ENCODE data around the gene SFI1.

SFI1 gene

DNA sequence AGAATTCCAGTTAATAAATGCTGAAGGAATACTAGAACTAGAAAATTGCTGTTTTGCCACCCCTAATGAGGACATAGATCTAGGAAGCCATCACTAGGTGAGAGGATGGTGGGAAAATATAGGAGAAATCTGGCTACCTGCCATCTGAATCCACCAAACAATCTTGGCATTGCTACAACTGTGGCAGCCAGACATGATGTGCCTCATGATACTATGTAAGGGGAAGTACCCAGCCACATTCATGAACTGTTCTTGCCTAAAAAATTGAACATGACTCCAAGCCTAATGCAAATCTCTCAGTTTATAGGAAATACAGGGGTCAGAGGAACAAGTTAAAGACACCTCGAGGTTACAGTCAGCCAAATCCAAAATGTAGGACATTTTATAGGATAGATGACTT is 72.8 kb downstream of the SFI1 start:
- H3K27ac ChIP-seq (ENCODE audit: low read depth, low read length, severe bottlenecking), result no peak overlapping the region
- no peak overlapping the region for H3K4me3 ChIP-seq (ENCODE audit: extremely low read depth, insufficient read depth, low read length, poor library complexity, severe bottlenecking)
- no peaks in the 10 kb centered on the region for H3K4me1 ChIP-seq (ENCODE audit: control insufficient read depth, insufficient read depth, low read length, poor library complexity, severe bottlenecking)
- H3K36me3 ChIP-seq (ENCODE audit: control insufficient read depth, insufficient read depth, low read length), result no peaks in the 10 kb centered on the region
- 90 to 91% methylated on average over 1 of the region's 1 CpG for WGBS, 2 experiments (ENCODE audit: insufficient coverage in 2 of 2)
- no peaks in the 10 kb centered on the region for H3K9me3 ChIP-seq (ENCODE audit: control insufficient read depth, low read length)

DNA sequence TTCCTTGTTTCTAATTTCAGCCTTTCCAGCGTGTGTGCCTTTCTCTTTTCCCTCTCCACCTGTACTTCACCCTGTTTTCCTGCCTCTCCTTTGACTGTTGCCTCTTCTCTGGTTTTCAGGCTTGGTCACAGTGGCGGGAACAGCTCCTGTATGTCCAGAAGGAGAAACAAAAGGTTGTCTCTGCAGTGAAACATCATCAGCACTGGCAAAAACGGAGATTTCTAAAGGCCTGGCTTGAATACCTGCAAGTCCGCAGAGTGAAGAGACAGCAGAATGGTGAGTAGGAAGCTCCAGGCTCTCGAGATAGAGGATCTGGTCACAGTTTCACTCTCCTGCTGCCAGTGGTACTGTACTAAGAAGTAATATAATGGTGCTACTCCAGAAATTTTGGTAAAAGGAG is 76.6 kb downstream of the SFI1 start:
- Histone ChIP-seq H3K4me3 (ENCODE audit: extremely low read depth, insufficient read depth, low read length, poor library complexity, severe bottlenecking) (no peak overlapping the region), H3K36me3 (ENCODE audit: control insufficient read depth, insufficient read depth, low read length) (peaks cover 3% of the 10 kb centered on the region), H3K9me3 (ENCODE audit: control insufficient read depth, low read length) (no peaks in the 10 kb centered on the region), H3K4me1 (ENCODE audit: control insufficient read depth, insufficient read depth, low read length, poor library complexity, severe bottlenecking) (no peaks in the 10 kb centered on the region), H3K27ac (ENCODE audit: low read depth, low read length, severe bottlenecking) (no peak overlapping the region)
- 88 to 100% methylated on average over 3 to 5 of the region's 5 CpGs for WGBS, 2 experiments (ENCODE audit: insufficient coverage in 2 of 2)

DNA sequence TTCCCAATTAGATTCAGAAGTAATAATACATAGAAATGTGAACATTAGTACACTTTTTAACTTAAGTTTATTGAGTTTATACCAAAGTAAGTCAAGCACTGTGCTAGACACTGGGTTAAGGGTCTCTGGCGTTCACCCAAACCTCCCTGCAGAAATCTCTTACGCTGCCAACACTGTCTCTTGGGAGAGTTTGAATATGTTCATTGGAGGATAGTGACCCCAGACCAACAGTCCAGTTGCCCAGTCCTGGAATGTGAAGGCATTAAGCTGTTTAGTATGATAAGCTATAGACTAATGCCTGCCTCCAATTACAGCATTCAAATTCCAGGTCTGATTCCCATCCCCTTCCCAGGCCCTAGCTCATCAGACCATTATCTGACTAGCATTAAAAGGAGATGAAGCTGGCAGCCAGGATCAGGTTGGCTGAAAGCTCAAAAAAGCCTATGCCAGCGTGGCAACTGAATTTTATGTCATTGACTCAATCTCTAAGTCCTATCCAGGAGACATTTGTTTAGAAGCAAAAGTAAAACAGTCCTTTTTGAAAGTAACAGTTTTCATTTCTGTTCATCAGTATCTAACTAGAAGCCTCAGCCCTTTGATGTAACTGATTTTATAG is 77.8 kb downstream of the SFI1 start:
- no CpG with 5 or more reads among the region's 3 CpGs for WGBS, 2 experiments (ENCODE audit: insufficient coverage in 2 of 2)
- no peaks in the 10 kb centered on the region for H3K4me1 ChIP-seq (ENCODE audit: control insufficient read depth, insufficient read depth, low read length, poor library complexity, severe bottlenecking)
- H3K4me3 ChIP-seq (ENCODE audit: extremely low read depth, insufficient read depth, low read length, poor library complexity, severe bottlenecking), result no peak overlapping the region
- H3K9me3 ChIP-seq (ENCODE audit: control insufficient read depth, low read length), result no peaks in the 10 kb centered on the region
- H3K36me3 ChIP-seq (ENCODE audit: control insufficient read depth, insufficient read depth, low read length), result peaks cover 8% of the 10 kb centered on the region
- H3K27ac ChIP-seq (ENCODE audit: low read depth, low read length, severe bottlenecking), result no peak overlapping the region

DNA sequence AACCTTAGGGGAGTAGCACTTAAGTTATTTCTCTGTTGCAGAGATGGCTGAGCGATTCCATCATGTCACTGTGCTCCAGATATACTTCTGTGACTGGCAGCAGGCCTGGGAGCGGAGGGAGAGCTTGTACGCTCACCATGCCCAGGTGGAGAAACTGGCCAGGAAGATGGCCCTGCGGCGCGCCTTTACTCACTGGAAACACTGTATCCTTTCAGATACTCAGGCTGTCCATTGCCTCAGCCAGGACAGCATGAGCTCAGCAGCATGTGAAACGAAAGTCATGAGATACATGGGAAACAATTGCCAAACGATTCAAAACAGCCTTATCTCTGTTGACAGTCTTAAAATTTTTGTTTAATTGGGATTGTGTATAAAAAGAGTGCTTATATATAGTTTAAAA is 78.9 kb downstream of the SFI1 start:
- Histone ChIP-seq H3K4me3 (ENCODE audit: extremely low read depth, insufficient read depth, low read length, poor library complexity, severe bottlenecking) (no peak overlapping the region), H3K4me1 (ENCODE audit: control insufficient read depth, insufficient read depth, low read length, poor library complexity, severe bottlenecking) (no peaks in the 10 kb centered on the region), H3K27ac (ENCODE audit: low read depth, low read length, severe bottlenecking) (no peak overlapping the region), H3K36me3 (ENCODE audit: control insufficient read depth, insufficient read depth, low read length) (peaks cover 8% of the 10 kb centered on the region), H3K9me3 (ENCODE audit: control insufficient read depth, low read length) (no peaks in the 10 kb centered on the region)
- WGBS, 2 experiments (ENCODE audit: insufficient coverage in 2 of 2), result 95 to 100% methylated on average over 6 of the region's 8 CpGs

DNA sequence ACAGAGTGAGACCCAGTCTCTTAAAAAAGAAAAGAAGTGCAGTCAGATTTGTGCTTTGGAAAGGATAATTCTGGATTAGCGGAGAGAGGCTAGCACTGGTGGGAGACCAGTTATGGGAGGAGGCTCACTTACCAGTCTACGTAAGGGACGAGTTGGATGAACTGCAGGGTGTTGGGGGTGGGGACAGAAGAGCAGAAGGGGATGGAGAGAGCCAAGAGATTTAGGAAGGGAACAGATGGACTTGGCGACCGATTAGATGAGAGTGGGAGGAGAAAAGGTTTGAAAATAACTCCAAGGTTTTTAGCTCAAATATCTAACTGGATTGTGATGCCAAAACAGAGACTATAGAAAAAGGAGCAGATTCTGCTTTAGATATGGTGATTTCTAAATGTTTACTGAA is 81.4 kb downstream of the SFI1 start:
- H3K4me3 ChIP-seq (ENCODE audit: extremely low read depth, insufficient read depth, low read length, poor library complexity, severe bottlenecking), result no peak overlapping the region
- WGBS, 2 experiments (ENCODE audit: insufficient coverage in 2 of 2), result 94 to 99% methylated on average over 5 of the region's 5 CpGs

DNA sequence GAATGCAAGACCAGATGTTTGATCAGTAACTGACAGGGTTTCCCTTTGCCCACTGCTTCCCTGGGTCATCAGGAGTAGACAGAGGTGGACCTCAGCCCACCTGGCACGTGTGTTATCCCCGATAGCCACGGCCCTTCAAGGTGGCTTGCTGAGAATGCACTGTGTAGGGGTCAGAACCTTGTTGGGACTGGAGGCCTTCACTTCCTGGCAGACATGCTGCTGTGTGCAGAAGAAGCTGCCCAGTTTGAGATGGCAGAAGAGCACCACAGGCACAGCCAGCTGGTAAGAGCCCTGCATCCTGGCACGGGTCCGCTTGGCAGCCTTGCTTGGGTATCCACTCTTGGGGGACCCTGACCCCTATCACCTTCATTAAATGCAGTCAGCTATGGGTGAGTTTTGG is 81.8 kb downstream of the SFI1 start:
- Histone ChIP-seq H3K27ac (ENCODE audit: low read depth, low read length, severe bottlenecking) (no peak overlapping the region), H3K4me3 (ENCODE audit: extremely low read depth, insufficient read depth, low read length, poor library complexity, severe bottlenecking) (no peak overlapping the region), H3K9me3 (ENCODE audit: control insufficient read depth, low read length) (no peaks in the 10 kb centered on the region), H3K4me1 (ENCODE audit: control insufficient read depth, insufficient read depth, low read length, poor library complexity, severe bottlenecking) (no peaks in the 10 kb centered on the region), H3K36me3 (ENCODE audit: control insufficient read depth, insufficient read depth, low read length) (peaks cover 8% of the 10 kb centered on the region)
- 84 to 100% methylated on average over 2 to 3 of the region's 5 CpGs for WGBS, 2 experiments (ENCODE audit: insufficient coverage in 2 of 2)

More for the DNA sequence above, 81.4 kb downstream of the SFI1 start:
- Histone ChIP-seq H3K27ac (ENCODE audit: low read depth, low read length, severe bottlenecking) (no peak overlapping the region), H3K9me3 (ENCODE audit: control insufficient read depth, low read length) (no peaks in the 10 kb centered on the region), H3K36me3 (ENCODE audit: control insufficient read depth, insufficient read depth, low read length) (peaks cover 8% of the 10 kb centered on the region), H3K4me1 (ENCODE audit: control insufficient read depth, insufficient read depth, low read length, poor library complexity, severe bottlenecking) (no peaks in the 10 kb centered on the region)

DNA sequence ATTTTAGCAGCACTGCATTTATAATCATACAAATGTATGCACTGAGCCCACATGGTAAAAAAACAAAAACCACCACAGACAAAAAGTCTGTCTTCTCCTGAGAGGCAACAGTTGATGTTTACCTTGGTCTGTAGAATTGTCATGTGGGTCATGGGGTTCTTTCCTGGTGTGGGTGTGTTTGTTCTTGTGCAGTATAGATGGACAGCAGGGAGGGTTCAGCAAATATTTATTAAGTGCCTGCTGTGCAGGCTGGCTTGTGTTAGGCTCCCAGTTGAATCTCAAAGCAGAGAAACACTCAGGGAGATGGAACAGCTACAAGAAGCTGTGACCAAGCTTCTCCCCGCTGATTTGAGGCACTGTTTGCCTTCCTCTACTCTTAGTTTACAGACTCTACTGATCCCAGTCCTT is 83.5 kb downstream of the SFI1 start:
- peaks cover 14% of the 10 kb centered on the region for H3K4me1 ChIP-seq (ENCODE audit: control insufficient read depth, insufficient read depth, low read length, poor library complexity, severe bottlenecking)
- no peak overlapping the region for H3K4me3 ChIP-seq (ENCODE audit: extremely low read depth, insufficient read depth, low read length, poor library complexity, severe bottlenecking)
- no peaks in the 10 kb centered on the region for H3K9me3 ChIP-seq (ENCODE audit: control insufficient read depth, low read length)
- 81 to 91% methylated on average over 1 of the region's 1 CpG for WGBS, 2 experiments (ENCODE audit: insufficient coverage in 2 of 2)
- H3K36me3 ChIP-seq (ENCODE audit: control insufficient read depth, insufficient read depth, low read length), result peaks cover 8% of the 10 kb centered on the region
- no peak overlapping the region for H3K27ac ChIP-seq (ENCODE audit: low read depth, low read length, severe bottlenecking)

DNA sequence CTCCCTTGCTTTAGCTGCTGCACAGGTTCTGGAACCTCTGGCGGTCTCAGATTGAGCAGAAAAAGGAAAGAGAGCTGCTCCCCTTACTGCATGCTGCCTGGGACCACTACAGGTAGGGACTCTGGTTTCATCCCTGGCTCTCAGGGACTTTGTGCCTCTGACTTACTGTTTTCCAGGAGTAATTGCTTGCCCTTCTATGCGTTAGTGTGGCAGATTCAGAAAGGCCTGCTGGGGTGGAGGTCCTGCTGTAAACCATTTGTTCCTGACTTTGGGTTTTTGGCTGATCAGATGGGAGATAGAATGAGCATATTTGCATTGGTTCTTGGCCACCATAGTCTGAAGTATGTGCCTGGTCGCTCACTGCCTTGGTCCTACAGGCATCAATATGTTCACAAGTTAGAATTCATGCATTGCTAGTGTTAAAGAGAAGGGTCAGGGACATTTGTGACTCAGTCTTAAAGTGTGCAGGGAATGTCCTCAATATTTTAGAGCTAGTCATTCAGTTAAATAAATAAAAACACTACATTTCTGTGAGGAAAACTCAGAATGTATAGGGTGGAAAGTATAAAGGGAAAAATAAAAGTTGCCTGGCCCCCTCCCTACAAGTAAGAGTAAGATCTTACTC is 87.6 kb downstream of the SFI1 start:
- Histone ChIP-seq H3K36me3 (ENCODE audit: control insufficient read depth, insufficient read depth, low read length) (peaks cover 21% of the 10 kb centered on the region), H3K4me1 (ENCODE audit: control insufficient read depth, insufficient read depth, low read length, poor library complexity, severe bottlenecking) (peaks cover 26% of the 10 kb centered on the region), H3K4me3 (ENCODE audit: extremely low read depth, insufficient read depth, low read length, poor library complexity, severe bottlenecking) (no peak overlapping the region), H3K27ac (ENCODE audit: low read depth, low read length, severe bottlenecking) (peak overlapping the region; percentile 59), H3K9me3 (ENCODE audit: control insufficient read depth, low read length) (no peaks in the 10 kb centered on the region)
- WGBS, 2 experiments (ENCODE audit: insufficient coverage in 2 of 2), result 88 to 96% methylated on average over 3 of the region's 3 CpGs

DNA sequence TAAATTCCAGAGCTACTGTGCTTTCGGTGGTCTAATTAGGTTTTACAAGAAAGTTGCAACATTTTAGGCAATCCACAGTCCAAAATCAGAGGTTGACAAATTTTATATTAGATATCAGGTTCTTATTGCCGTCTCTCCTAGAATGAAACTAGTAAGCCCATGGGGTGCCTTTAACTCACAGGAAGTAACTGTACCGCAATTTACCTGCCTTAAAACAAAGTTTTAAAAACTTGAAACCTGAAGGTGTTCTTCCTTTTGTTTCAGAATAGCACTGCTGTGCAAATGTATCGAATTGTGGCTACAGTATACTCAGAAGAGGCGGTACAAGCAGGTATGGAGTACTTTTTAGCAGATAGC is 88.4 kb downstream of the SFI1 start:
- H3K4me3 ChIP-seq (ENCODE audit: extremely low read depth, insufficient read depth, low read length, poor library complexity, severe bottlenecking), result no peak overlapping the region
- 100% methylated on average over 3 to 4 of the region's 5 CpGs for WGBS, 2 experiments (ENCODE audit: insufficient coverage in 2 of 2)
- H3K4me1 ChIP-seq (ENCODE audit: control insufficient read depth, insufficient read depth, low read length, poor library complexity, severe bottlenecking), result peaks cover 26% of the 10 kb centered on the region
- H3K36me3 ChIP-seq (ENCODE audit: control insufficient read depth, insufficient read depth, low read length), result peaks cover 24% of the 10 kb centered on the region
- H3K9me3 ChIP-seq (ENCODE audit: control insufficient read depth, low read length), result no peaks in the 10 kb centered on the region
- peak overlapping the region; percentile 59 for H3K27ac ChIP-seq (ENCODE audit: low read depth, low read length, severe bottlenecking)

DNA sequence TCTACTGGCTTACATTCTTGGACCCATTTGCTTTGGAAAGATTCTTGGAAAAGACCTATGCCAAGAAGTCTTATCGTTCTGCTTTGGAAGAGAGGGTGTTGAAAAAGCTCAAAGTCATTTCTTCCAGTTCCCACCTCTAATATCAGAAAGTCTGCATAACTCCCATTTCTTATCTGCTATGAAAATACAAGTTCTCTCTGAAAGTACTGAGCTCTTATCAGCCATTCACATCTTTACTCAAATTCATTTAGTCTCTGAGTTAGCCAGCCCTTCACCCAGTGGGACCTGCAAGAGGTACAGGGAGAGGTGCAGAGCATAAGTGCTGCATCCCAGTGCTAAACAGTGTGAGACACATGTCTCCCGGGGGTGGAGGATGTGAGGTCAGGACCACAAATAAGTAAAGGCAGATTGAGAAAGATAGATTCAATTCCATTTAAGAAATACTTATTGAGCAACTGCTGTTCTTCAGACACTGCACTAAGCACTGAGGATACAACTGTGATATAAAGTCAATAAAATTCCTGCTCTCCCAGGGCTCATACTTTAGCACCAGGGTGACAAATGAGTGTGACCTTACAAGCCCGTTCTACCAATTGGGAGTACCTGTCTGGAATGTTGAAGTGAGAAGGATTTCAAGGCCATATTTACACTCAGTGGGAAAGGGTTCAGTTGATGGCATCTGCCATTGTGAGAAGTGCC is 89.0 kb downstream of the SFI1 start:
- Histone ChIP-seq H3K27ac (ENCODE audit: low read depth, low read length, severe bottlenecking) (no peak overlapping the region), H3K36me3 (ENCODE audit: control insufficient read depth, insufficient read depth, low read length) (peaks cover 24% of the 10 kb centered on the region), H3K4me3 (ENCODE audit: extremely low read depth, insufficient read depth, low read length, poor library complexity, severe bottlenecking) (no peak overlapping the region), H3K4me1 (ENCODE audit: control insufficient read depth, insufficient read depth, low read length, poor library complexity, severe bottlenecking) (peaks cover 26% of the 10 kb centered on the region), H3K9me3 (ENCODE audit: control insufficient read depth, low read length) (no peaks in the 10 kb centered on the region)
- WGBS, 2 experiments (ENCODE audit: insufficient coverage in 2 of 2), result 90 to 100% methylated on average over 2 of the region's 3 CpGs

All from mesodermal cell (in vitro differentiated cells).